Suprapubic skin (tissue), 4 donors: ENCODE results near the gene UBASH3A. TPM values are rescaled to one million over a fixed set of nuclear protein-coding genes. Genes with fewer than 3 reads are reported as not detected.
A peak's percentile ranks its signal among the peaks of the same experiment; 100 is the strongest.

Experiments
- DNase-seq, 2 donors: peaks; one replicate each; pipeline ENCODE4 v3.0.0-alpha.2; 2019; ENCODE audit warnings: low spot score in 2 of 2
- H3K27ac ChIP-seq: fragments of 200-600 bp; sonication (generic); one replicate; pipeline ENCODE4 v1.5.1; 2019
- H3K27me3 ChIP-seq: fragments of 200-600 bp; sonication (generic); one replicate; pipeline ENCODE4 v1.5.1; 2019
- H3K36me3 ChIP-seq: fragments of 200-600 bp; sonication (generic); one replicate; pipeline ENCODE4 v1.5.1; 2019
- H3K4me1 ChIP-seq: fragments of 200-600 bp; sonication (generic); one replicate; pipeline ENCODE4 v1.5.1; 2019
- H3K4me3 ChIP-seq: fragments of 200-600 bp; sonication (generic); one replicate; pipeline ENCODE4 v1.5.1; 2019; ENCODE audit warnings: mild to moderate bottlenecking
- H3K9me3 ChIP-seq: fragments of 200-600 bp; sonication (generic); one replicate; pipeline ENCODE4 v1.5.1; 2019
- EP300 ChIP-seq: sonication (generic); formaldehyde crosslinking; IDR thresholded peaks from one replicate; pipeline ENCODE4 v1.6.1; 2017; ENCODE audit warnings: antibody characterized with exemption
- POLR2A ChIP-seq, 2 donors: fragments of 450-650 bp; IDR thresholded peaks; one replicate each; pipeline ENCODE4 v1.6.1; 2017; ENCODE audit warnings: antibody characterized with exemption in 2 of 2, mild to moderate bottlenecking in 2 of 2, moderate library complexity in 2 of 2
- POLR2AphosphoS5 ChIP-seq, 3 donors: sonication (generic); formaldehyde crosslinking; IDR thresholded peaks; one replicate each; pipeline ENCODE4 v1.6.1; 2017; ENCODE audit warnings: antibody characterized with exemption in 3 of 3
- WGBS: methylation state at CpG from one replicate; pipeline ENCODE4 v1.1.5; 2018; 5-methylcytosine and 5-hydroxymethylcytosine counted together
- total RNA-seq, 4 donors: library from RNA; depleted of rRNA; stranded (reverse); fragments of >200 nt; gene quantifications; one replicate each; pipeline ENCODE4 v1.1.0, GENCODE V29; 2016
- TF ChIP-seq, protein P1 (sequence below), 2 donors: fragments of 200-600 bp in 1 of 2; fragments of 450-650 bp in 1 of 2; sonication (generic) in 1 of 2; IDR thresholded peaks; one replicate each; pipeline ENCODE4 v1.5.1; 2016 to 2019; ENCODE audit warnings: antibody characterized with exemption in 2 of 2, mild to moderate bottlenecking in 1 of 2, moderate library complexity in 1 of 2

UBASH3A gene
- total RNA-seq, 4 donors from 2014 or later, result 0.36 to 1.0 (median 0.47) TPM; not detected in 1

DNA sequence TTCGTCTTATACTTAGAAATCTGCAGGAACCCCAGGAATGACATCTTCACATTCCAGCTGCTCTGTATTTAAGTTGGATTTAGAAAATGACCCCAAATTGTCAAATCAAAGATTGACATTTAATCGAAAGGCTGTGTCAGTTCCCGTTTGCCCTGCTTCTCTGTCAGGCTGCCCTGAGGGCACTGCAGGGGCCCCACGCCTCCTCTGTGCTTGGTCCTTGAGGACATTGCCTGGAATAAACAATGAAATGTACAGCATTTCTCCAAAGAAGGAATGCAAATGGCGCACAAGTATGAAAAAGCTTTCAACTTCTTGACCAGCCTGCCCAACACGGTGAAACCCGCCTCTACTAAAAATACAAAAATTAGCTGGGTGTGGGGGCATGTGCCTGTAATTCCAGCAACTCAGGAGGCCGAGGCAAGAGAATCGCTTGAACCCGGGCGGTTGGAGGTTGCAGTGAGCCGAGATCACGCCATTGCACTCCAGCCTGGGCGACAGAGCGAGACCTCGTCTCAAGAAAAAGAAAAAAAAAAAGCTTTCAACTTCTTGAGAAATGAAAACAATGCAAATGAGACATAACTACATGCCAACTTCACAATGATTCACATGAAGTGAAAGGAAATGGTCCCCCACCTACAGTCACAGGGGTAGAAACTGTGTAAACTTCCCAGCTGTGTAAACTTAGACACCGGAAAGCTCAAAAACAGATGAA, 10.8 kb upstream of the UBASH3A start:
- TF ChIP-seq, protein P1, sequence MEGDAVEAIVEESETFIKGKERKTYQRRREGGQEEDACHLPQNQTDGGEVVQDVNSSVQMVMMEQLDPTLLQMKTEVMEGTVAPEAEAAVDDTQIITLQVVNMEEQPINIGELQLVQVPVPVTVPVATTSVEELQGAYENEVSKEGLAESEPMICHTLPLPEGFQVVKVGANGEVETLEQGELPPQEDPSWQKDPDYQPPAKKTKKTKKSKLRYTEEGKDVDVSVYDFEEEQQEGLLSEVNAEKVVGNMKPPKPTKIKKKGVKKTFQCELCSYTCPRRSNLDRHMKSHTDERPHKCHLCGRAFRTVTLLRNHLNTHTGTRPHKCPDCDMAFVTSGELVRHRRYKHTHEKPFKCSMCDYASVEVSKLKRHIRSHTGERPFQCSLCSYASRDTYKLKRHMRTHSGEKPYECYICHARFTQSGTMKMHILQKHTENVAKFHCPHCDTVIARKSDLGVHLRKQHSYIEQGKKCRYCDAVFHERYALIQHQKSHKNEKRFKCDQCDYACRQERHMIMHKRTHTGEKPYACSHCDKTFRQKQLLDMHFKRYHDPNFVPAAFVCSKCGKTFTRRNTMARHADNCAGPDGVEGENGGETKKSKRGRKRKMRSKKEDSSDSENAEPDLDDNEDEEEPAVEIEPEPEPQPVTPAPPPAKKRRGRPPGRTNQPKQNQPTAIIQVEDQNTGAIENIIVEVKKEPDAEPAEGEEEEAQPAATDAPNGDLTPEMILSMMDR (IDR thresholded peaks at IDR 0.05), result no peak
- TF ChIP-seq POLR2AphosphoS5 (IDR thresholded peaks at IDR 0.05) (no peak), EP300 (no peak), POLR2A (IDR thresholded peaks at IDR 0.05) (no peak)
- no peaks in the 10 kb centered on the region for H3K36me3 ChIP-seq
- H3K27ac ChIP-seq, result no peak overlapping the region
- H3K4me3 ChIP-seq, result no peak overlapping the region
- DNase-seq, result no peak
- no peaks in the 10 kb centered on the region for H3K27me3 ChIP-seq
- whole genome bisulfite sequencing, result 82% methylated on average over 17 of the region's 17 CpGs
- H3K9me3 ChIP-seq, result no peaks in the 10 kb centered on the region
- no peaks in the 10 kb centered on the region for H3K4me1 ChIP-seq

DNA sequence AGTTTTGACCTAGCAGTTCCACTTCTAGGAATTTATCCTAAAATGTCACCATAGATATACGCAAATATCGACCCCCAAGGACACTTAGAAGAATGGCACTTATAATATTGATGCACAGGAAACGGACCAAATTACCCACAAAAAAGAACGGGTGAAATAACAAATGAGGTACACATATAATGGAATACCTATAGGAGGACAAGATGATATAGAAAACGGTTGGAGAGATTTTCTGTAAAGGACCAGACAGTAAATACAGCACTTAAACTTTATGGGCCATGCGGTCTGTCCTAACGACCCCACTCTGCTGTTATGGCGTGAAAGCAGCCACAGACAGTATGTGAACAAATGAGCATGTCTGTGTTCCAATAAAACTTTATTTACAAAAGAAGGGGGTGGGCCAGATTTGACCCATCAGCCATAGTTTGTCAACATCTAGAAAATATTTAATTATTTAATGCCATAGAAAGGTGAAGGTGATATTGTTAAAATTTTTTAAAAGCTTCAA, 10.2 kb upstream of the UBASH3A start:
- Histone ChIP-seq H3K36me3 (no peaks in the 10 kb centered on the region), H3K27me3 (no peaks in the 10 kb centered on the region), H3K4me3 (no peak overlapping the region), H3K9me3 (no peaks in the 10 kb centered on the region), H3K27ac (no peak overlapping the region), H3K4me1 (no peaks in the 10 kb centered on the region)
- TF ChIP-seq POLR2AphosphoS5 (IDR thresholded peaks at IDR 0.05) (no peak), POLR2A (IDR thresholded peaks at IDR 0.05) (no peak), EP300 (no peak)
- TF ChIP-seq, protein P1 (IDR thresholded peaks at IDR 0.05), result no peak
- DNase-seq, result no peak
- 81% methylated on average over 8 of the region's 8 CpGs for WGBS

DNA sequence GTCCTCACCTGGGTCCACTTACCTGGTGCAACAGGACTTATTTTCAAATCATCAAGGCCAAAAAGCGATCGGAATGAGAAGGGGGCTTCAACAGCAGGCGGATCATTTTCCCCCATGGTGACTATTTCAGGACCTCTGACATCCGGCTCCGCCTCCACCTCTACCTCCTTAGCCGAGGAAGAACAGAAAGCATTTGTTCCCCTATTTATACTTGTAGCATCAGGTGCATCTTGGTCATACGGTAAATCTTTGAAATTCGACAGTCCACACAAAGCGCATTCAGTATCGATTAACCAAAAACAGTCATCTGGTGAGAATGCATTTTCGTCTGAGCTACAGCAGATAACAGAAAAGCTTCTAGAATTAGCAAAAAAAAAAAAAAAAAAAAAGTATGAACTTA, 8.4 kb upstream of the UBASH3A start:
- no peaks in the 10 kb centered on the region for H3K9me3 ChIP-seq
- no peaks in the 10 kb centered on the region for H3K4me1 ChIP-seq
- DNase-seq, result peak in 1 of 2 donors; percentile 13
- no peak overlapping the region for H3K4me3 ChIP-seq
- H3K36me3 ChIP-seq, result no peaks in the 10 kb centered on the region
- no peak overlapping the region for H3K27ac ChIP-seq
- 93% methylated on average over 11 of the region's 11 CpGs for WGBS
- no peaks in the 10 kb centered on the region for H3K27me3 ChIP-seq
- TF ChIP-seq EP300 (no peak), POLR2AphosphoS5 (IDR thresholded peaks at IDR 0.05) (no peak), POLR2A (IDR thresholded peaks at IDR 0.05) (no peak)
- TF ChIP-seq, protein P1 (IDR thresholded peaks at IDR 0.05), result no peak

DNA sequence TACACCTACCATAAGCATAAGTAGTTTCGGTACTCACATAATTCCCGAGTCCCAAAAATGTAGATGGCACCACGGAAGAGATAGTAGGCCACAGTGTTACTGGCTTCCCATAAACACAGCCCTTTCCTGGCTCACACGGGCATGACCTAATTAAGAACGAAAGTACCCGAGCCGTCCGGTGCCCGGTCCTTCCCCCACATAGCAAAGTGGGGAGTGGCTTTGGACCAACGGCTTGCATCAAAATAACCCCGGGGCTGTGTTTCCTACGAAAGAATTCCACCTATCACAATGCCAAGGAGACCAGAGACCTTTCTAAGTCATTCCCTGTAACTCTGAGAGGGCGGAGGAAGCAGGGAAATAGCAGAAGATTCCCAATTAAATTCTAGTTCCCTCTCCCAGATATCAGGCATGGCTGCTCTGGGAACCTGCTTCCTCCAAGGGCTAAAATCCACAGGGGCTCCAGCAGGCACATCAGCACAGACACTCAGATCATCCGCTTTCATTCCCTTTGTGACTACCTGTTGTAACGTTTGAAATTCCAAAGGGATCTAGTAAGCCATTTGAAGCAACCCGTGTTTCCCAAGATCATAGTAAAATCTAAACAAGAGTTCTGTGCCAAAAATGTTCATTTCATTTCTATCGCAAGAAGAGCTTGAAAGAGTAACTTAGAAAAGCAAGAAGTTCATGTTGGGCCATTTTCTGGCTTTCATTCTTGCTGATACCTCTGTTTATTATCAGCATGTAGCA, 7.6 kb upstream of the UBASH3A start, which contains the start of gene TMPRSS3:
Gene TMPRSS3, minus strand, starts transcription at position 148 of the 747 bp plus-strand sequence. CDS start 635 bp downstream, outside the sequence.
- H3K27ac ChIP-seq, result no peak within 1 kb of the TSS
- H3K9me3 ChIP-seq, result no peaks in the 10 kb centered on the region
- no peaks in the 10 kb centered on the region for H3K4me1 ChIP-seq
- H3K27me3 ChIP-seq, result no peaks in the 10 kb centered on the region
- TF ChIP-seq POLR2AphosphoS5 (IDR thresholded peaks at IDR 0.05), result no peak
- 58% methylated on average over 17 of the region's 17 CpGs for WGBS
- no peak within 1 kb of the TSS for H3K4me3 ChIP-seq
- H3K36me3 ChIP-seq, result no peaks in the 10 kb centered on the region
- DNase-seq, result peak in 1 of 2 donors; percentile 49

DNA sequence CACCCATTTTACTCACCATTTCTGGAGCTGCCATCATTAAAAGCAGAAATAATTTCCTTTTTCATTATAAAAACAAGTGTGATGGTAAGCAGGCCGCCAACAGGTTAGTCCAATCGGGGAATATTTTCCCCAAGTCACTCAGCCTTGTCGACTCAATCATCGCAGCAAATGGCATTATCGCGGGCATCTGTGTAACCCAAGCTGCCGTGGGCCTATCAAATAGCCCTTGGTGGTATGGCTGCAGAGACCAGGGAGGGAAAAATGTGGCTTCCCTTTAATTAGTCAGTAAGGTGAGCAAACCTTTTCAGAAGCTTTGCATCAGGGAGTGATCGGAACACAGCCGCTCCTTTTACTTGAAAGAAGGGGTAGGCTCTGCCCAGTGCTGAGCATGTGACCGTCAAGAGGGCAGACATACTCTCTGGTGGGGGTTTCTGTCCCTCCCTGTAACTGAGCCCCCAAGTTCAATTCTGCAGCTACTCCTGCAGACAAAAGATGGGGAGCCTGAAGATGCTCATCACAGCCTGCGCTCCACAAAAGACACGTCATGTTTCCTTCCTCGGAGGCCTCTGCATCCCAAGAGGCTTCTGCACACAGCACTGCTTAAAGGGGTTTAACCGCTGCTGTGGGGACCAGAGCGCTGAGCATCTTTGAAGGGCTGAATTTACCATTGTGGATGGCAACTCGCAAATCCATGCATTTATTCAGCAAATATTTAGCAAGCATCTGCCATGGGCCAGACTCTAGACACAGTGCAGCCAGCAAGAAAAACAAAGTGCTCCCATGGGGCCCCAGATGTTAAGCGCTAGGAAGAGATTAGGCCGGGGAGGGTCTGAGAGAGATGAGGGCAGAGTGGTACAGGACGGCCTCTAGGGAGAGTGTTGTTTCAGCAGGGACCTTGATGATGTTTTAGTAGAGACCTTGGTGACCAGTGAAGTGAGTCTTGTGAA, 6.6 kb upstream of the UBASH3A start:
- WGBS, result 82% methylated on average over 19 of the region's 19 CpGs
- Histone ChIP-seq H3K27ac (no peak overlapping the region), H3K9me3 (no peaks in the 10 kb centered on the region), H3K4me1 (no peaks in the 10 kb centered on the region), H3K36me3 (no peaks in the 10 kb centered on the region), H3K27me3 (no peaks in the 10 kb centered on the region), H3K4me3 (no peak overlapping the region)
- peak in 1 of 2 donors; percentile 19 for DNase-seq
- TF ChIP-seq EP300 (no peak), POLR2A (IDR thresholded peaks at IDR 0.05) (no peak), POLR2AphosphoS5 (IDR thresholded peaks at IDR 0.05) (no peak)
- TF ChIP-seq, protein P1 (IDR thresholded peaks at IDR 0.05), result no peak
